SJCRH30 (cell line): ENCODE results near the gene PPM1A. TPM values are rescaled to one million over a fixed set of nuclear protein-coding genes. Genes with fewer than 3 reads are reported as not detected.

Experiments used
- DNase-seq, 2 experiments: peaks; one replicate each; pipeline ENCODE4 v3.0.0-alpha.2; 2015 to 2020
- H3K27ac ChIP-seq: fragments of 250-450 bp; sonication (Bioruptor Pico); 2 replicates; pipeline ENCODE4 v1.5.1; 2020; ENCODE audit warnings: mild to moderate bottlenecking, moderate library complexity
- H3K27me3 ChIP-seq: fragments of 250-450 bp; sonication (Bioruptor Pico); 2 replicates; pipeline ENCODE4 v1.5.1; 2020; ENCODE audit warnings: mild to moderate bottlenecking, moderate library complexity
- H3K36me3 ChIP-seq: fragments of 250-450 bp; sonication (Bioruptor Pico); 2 replicates; pipeline ENCODE4 v1.5.1; 2020; ENCODE audit warnings: mild to moderate bottlenecking, moderate library complexity
- H3K4me1 ChIP-seq: fragments of 250-450 bp; sonication (Bioruptor Pico); 2 replicates; pipeline ENCODE4 v1.5.1; 2020; ENCODE audit warnings: mild to moderate bottlenecking, moderate library complexity
- H3K4me3 ChIP-seq: fragments of 250-450 bp; sonication (Bioruptor Pico); 2 replicates; pipeline ENCODE4 v1.5.1; 2020; ENCODE audit warnings: mild to moderate bottlenecking, moderate library complexity
- H3K9me3 ChIP-seq: fragments of 250-450 bp; sonication (Bioruptor Pico); replicated peaks from 2 replicates; pipeline ENCODE4 v1.5.1; 2020; ENCODE audit warnings: mild to moderate bottlenecking, moderate library complexity
- total RNA-seq: library from RNA; depleted of rRNA; stranded (reverse); fragments of >200 nt; shearing (Covaris generic); gene quantifications from 2 replicates; pipeline ENCODE4 v1.2.3, GENCODE V29; 2014

Gene PPM1A
- total RNA-seq, 1 experiment from 2014 or later, result 31.2 TPM

- Histone ChIP-seq H3K4me3 (no peak overlapping the region), H3K9me3 (peaks cover 15% of the 10 kb centered on the region), H3K36me3 (peaks cover 19% of the 10 kb centered on the region), H3K27ac (no peak overlapping the region), H3K4me1 (no peaks in the 10 kb centered on the region), H3K27me3 (no peaks in the 10 kb centered on the region)
- DNase-seq, result peak in 1 of 2 experiments; percentile 24
Observed at GRCh38 chr14:60266021-60266937, 17.3 kb downstream of the PPM1A start.

- no peak for DNase-seq
- no peaks in the 10 kb centered on the region for H3K9me3 ChIP-seq
- H3K36me3 ChIP-seq, result peaks cover 2% of the 10 kb centered on the region
- no peaks in the 10 kb centered on the region for H3K4me1 ChIP-seq
- H3K27ac ChIP-seq, result no peak overlapping the region
- no peaks in the 10 kb centered on the region for H3K27me3 ChIP-seq
- H3K4me3 ChIP-seq, result no peak overlapping the region
Observed at GRCh38 chr14:60272177-60272576, 23.2 kb downstream of the PPM1A start.

- no peaks in the 10 kb centered on the region for H3K9me3 ChIP-seq
- H3K36me3 ChIP-seq, result no peaks in the 10 kb centered on the region; the same call in 1 of the 2 replicates
- no peak overlapping the region for H3K27ac ChIP-seq
- H3K4me1 ChIP-seq, result no peaks in the 10 kb centered on the region
- H3K4me3 ChIP-seq, result no peak overlapping the region
- no peak for DNase-seq
- H3K27me3 ChIP-seq, result no peaks in the 10 kb centered on the region
Observed at GRCh38 chr14:60273956-60274355, 24.9 kb downstream of the PPM1A start.

GRCh38 chr14:60274448-60274847 is 25.4 kb downstream of the PPM1A start:
- H3K4me3 ChIP-seq, result no peak overlapping the region
- DNase-seq, result no peak
- no peaks in the 10 kb centered on the region for H3K9me3 ChIP-seq

GRCh38 chr14:60275932-60276331 is 26.9 kb downstream of the PPM1A start:
- Histone ChIP-seq H3K4me1 (no peaks in the 10 kb centered on the region), H3K27me3 (no peaks in the 10 kb centered on the region), H3K4me3 (no peak overlapping the region), H3K27ac (no peak overlapping the region), H3K36me3 (no peaks in the 10 kb centered on the region; the same call in 1 of the 2 replicates), H3K9me3 (no peaks in the 10 kb centered on the region)
- DNase-seq, result no peak

More at GRCh38 chr14:60274448-60274847, 25.4 kb downstream of the PPM1A start:
- no peak overlapping the region for H3K27ac ChIP-seq
- H3K4me1 ChIP-seq, result no peaks in the 10 kb centered on the region
- no peaks in the 10 kb centered on the region for H3K36me3 ChIP-seq
- no peaks in the 10 kb centered on the region for H3K27me3 ChIP-seq

- Histone ChIP-seq H3K27me3 (no peaks in the 10 kb centered on the region), H3K4me1 (no peaks in the 10 kb centered on the region), H3K9me3 (no peaks in the 10 kb centered on the region), H3K4me3 (no peak overlapping the region), H3K36me3 (no peaks in the 10 kb centered on the region; the same call in 1 of the 2 replicates), H3K27ac (no peak overlapping the region)
- DNase-seq, result no peak
Observed at GRCh38 chr14:60276347-60276746, 27.3 kb downstream of the PPM1A start.

- DNase-seq, result no peak
- no peaks in the 10 kb centered on the region; the same call in none of the 2 replicates for H3K36me3 ChIP-seq
- H3K4me1 ChIP-seq, result no peaks in the 10 kb centered on the region
- H3K9me3 ChIP-seq, result no peaks in the 10 kb centered on the region
- H3K27ac ChIP-seq, result no peak overlapping the region
- H3K4me3 ChIP-seq, result no peak overlapping the region
- no peaks in the 10 kb centered on the region for H3K27me3 ChIP-seq
Observed at GRCh38 chr14:60277605-60278190, 28.7 kb downstream of the PPM1A start.

GRCh38 chr14:60278350-60278749 is 29.3 kb downstream of the PPM1A start:
- no peaks in the 10 kb centered on the region for H3K4me1 ChIP-seq
- peaks cover 6% of the 10 kb centered on the region for H3K36me3 ChIP-seq
- no peak for DNase-seq
- no peaks in the 10 kb centered on the region for H3K27me3 ChIP-seq
- H3K9me3 ChIP-seq, result no peaks in the 10 kb centered on the region
- no peak overlapping the region for H3K4me3 ChIP-seq
- no peak overlapping the region for H3K27ac ChIP-seq

GRCh38 chr14:60287452-60287851 is 38.4 kb downstream of the PPM1A start:
- DNase-seq, result no peak
- peaks cover 49% of the 10 kb centered on the region for H3K36me3 ChIP-seq

GRCh38 chr14:60288279-60288678 is 39.3 kb downstream of the PPM1A start:
- DNase-seq, result no peak

More at GRCh38 chr14:60287452-60287851, 38.4 kb downstream of the PPM1A start:
- no peaks in the 10 kb centered on the region for H3K27me3 ChIP-seq
- H3K4me3 ChIP-seq, result no peak overlapping the region
- no peaks in the 10 kb centered on the region for H3K9me3 ChIP-seq
- no peaks in the 10 kb centered on the region for H3K4me1 ChIP-seq
- H3K27ac ChIP-seq, result no peak overlapping the region

GRCh38 chr14:60294411-60295069 is 45.5 kb downstream of the PPM1A start:
- Histone ChIP-seq H3K36me3 (peaks cover 28% of the 10 kb centered on the region), H3K9me3 (no peaks in the 10 kb centered on the region), H3K27ac (no peak overlapping the region), H3K4me1 (no peaks in the 10 kb centered on the region), H3K27me3 (no peaks in the 10 kb centered on the region), H3K4me3 (no peak overlapping the region)
- no peak for DNase-seq

More at GRCh38 chr14:60288279-60288678, 39.3 kb downstream of the PPM1A start:
- Histone ChIP-seq H3K9me3 (no peaks in the 10 kb centered on the region), H3K27me3 (no peaks in the 10 kb centered on the region), H3K36me3 (peaks cover 51% of the 10 kb centered on the region), H3K27ac (no peak overlapping the region), H3K4me1 (no peaks in the 10 kb centered on the region), H3K4me3 (no peak overlapping the region)

GRCh38 chr14:60300019-60300418 is 51.0 kb downstream of the PPM1A start:
- H3K36me3 ChIP-seq, result peaks cover 7% of the 10 kb centered on the region
- no peak overlapping the region for H3K4me3 ChIP-seq
- no peaks in the 10 kb centered on the region for H3K4me1 ChIP-seq
- no peak for DNase-seq
- no peak overlapping the region for H3K27ac ChIP-seq
- H3K27me3 ChIP-seq, result no peaks in the 10 kb centered on the region
- H3K9me3 ChIP-seq, result no peaks in the 10 kb centered on the region

- H3K9me3 ChIP-seq, result no peaks in the 10 kb centered on the region
- H3K27me3 ChIP-seq, result no peaks in the 10 kb centered on the region
- H3K4me3 ChIP-seq, result no peak overlapping the region
- no peak overlapping the region for H3K27ac ChIP-seq
- H3K36me3 ChIP-seq, result peaks cover 2% of the 10 kb centered on the region; the same call in 1 of the 2 replicates
- no peak for DNase-seq
- no peaks in the 10 kb centered on the region for H3K4me1 ChIP-seq
Observed at GRCh38 chr14:60301685-60302084, 52.7 kb downstream of the PPM1A start.

- H3K4me1 ChIP-seq, result no peaks in the 10 kb centered on the region
- H3K27me3 ChIP-seq, result no peaks in the 10 kb centered on the region
- no peak for DNase-seq
- H3K27ac ChIP-seq, result no peak overlapping the region
- H3K36me3 ChIP-seq, result no peaks in the 10 kb centered on the region
- H3K9me3 ChIP-seq, result no peaks in the 10 kb centered on the region
- H3K4me3 ChIP-seq, result no peak overlapping the region
Observed at GRCh38 chr14:60302663-60303062, 53.6 kb downstream of the PPM1A start.

- Histone ChIP-seq H3K9me3 (no peaks in the 10 kb centered on the region), H3K4me3 (no peak overlapping the region), H3K36me3 (no peaks in the 10 kb centered on the region), H3K27ac (no peak overlapping the region), H3K27me3 (no peaks in the 10 kb centered on the region), H3K4me1 (no peaks in the 10 kb centered on the region)
- no peak for DNase-seq
Observed at GRCh38 chr14:60303745-60304144, 54.7 kb downstream of the PPM1A start.
